SK-N-MC (cell line): Measurements from ENCODE around the gene PRKN.

ENCODE experiments used
- DNase-seq: peaks from one replicate; pipeline ENCODE4 v3.0.0-alpha.2; 2011; ENCODE audit warnings: low read depth, low spot score
- H3K27ac ChIP-seq: fragments of 200-600 bp; sonication (generic); 2 replicates; pipeline ENCODE4 v1.5.1; 2016; ENCODE audit warnings: mixed run types
- H3K36me3 ChIP-seq: fragments of 200-600 bp; sonication (generic); 2 replicates; pipeline ENCODE4 v1.6.1; 2017; ENCODE audit warnings: antibody characterized with exemption, low read length, mixed read lengths; ENCODE audit not compliant: insufficient read depth
- H3K4me3 ChIP-seq: fragments of 200-600 bp; sonication (generic); 2 replicates; pipeline ENCODE4 v1.5.1; 2016
- H3K9ac ChIP-seq: fragments of 200-600 bp; sonication (generic); 2 replicates; pipeline ENCODE4 v1.8.0; 2017; ENCODE audit warnings: mixed run types, mixed read lengths; ENCODE audit not compliant: insufficient read length
- H3K9me3 ChIP-seq: fragments of 200-600 bp; sonication (generic); 2 replicates; pipeline ENCODE4 v1.6.1; 2017; ENCODE audit warnings: low read depth, mild to moderate bottlenecking, antibody characterized with exemption, low read length, moderate library complexity, mixed read lengths
- EZH2 ChIP-seq: fragments of 200-600 bp; sonication (generic); IDR thresholded peaks from one replicate; pipeline ENCODE4 v1.6.1; 2017; ENCODE audit warnings: antibody characterized with exemption
- FOXP2 ChIP-seq: optimal IDR thresholded peaks from 2 replicates; pipeline ENCODE3; 2011; ENCODE audit warnings: mild to moderate bottlenecking, moderate library complexity; ENCODE audit not compliant: insufficient read depth; ENCODE audit errors: extremely low read length, control extremely low read depth
- POLR2AphosphoS5 ChIP-seq: IDR thresholded peaks from 2 replicates; pipeline ENCODE4 v1.6.1; 2012; ENCODE audit warnings: mild to moderate bottlenecking, low read depth, low read length, borderline replicate concordance

PRKN gene

DNA sequence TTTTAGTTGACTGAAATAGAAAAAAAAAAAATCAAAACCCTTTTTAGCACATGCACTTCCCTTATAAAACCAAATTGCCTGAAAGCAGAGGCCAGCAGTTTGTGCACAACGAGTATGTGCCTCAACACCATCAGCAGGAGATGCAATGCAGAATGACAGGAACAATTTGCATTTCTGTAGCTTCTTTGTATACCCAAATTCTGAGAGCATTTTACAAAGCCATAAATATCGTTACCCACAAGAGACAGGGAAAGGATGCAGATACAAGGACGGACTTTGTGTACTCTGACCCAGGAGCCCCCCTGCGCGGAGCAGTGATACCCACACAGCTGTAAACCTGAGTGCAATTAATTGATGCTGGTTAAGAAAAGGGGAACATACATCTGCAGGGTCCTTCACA, 285.6 kb downstream of the PRKN start:
- Histone ChIP-seq H3K9ac (no peak overlapping the region), H3K36me3 (no peaks in the 10 kb centered on the region), H3K9me3 (no peaks in the 10 kb centered on the region), H3K4me3 (no peak overlapping the region), H3K27ac (no peak overlapping the region)
- no peak for DNase-seq
- TF ChIP-seq POLR2AphosphoS5: no peak
- TF ChIP-seq EZH2: no peak
- no peak for TF ChIP-seq FOXP2

- H3K4me3 ChIP-seq: no peak overlapping the region
- TF ChIP-seq EZH2 (no peak), FOXP2 (no peak), POLR2AphosphoS5 (no peak)
- no peaks in the 10 kb centered on the region for H3K9me3 ChIP-seq
- no peak overlapping the region for H3K27ac ChIP-seq
- H3K36me3 ChIP-seq: no peaks in the 10 kb centered on the region
- DNase-seq: no peak
- H3K9ac ChIP-seq: no peak overlapping the region
Measured at GRCh38 chr6:162438980-162439379, 288.6 kb downstream of the PRKN start.

- Histone ChIP-seq H3K9ac (no peak overlapping the region), H3K9me3 (no peaks in the 10 kb centered on the region), H3K4me3 (no peak overlapping the region), H3K27ac (no peak overlapping the region), H3K36me3 (no peaks in the 10 kb centered on the region)
- no peak for DNase-seq
- TF ChIP-seq EZH2 (no peak), POLR2AphosphoS5 (no peak), FOXP2 (no peak)
Measured at GRCh38 chr6:162435071-162435470, 292.5 kb downstream of the PRKN start.

DNA sequence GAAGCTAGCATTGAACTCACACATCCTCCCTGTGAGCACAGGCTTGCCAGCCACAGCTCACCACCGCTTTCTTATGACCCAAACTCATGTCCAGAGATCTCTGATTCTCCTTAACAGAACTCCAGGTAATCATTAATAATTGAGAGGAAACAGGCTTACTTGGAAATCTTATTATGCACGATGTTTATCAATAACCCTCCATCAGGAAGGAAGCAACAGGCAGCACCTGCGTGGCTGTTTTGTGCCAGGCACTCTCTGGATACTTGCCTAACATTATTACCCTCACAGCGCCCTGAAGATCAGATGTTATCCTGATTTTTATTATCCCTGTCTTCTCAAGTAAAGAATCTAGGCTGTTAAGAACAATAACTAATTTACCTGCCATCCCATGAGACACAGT, 306.6 kb downstream of the PRKN start:
- no peaks in the 10 kb centered on the region for H3K36me3 ChIP-seq
- H3K9me3 ChIP-seq: no peaks in the 10 kb centered on the region
- no peak for DNase-seq
- H3K4me3 ChIP-seq: no peak overlapping the region
- TF ChIP-seq POLR2AphosphoS5: no peak
- no peak for TF ChIP-seq FOXP2
- TF ChIP-seq EZH2: no peak
- no peak overlapping the region for H3K9ac ChIP-seq
- H3K27ac ChIP-seq: no peak overlapping the region

GRCh38 chr6:162416831-162417537, 310.6 kb downstream of the PRKN start:
- no peak for DNase-seq
- Histone ChIP-seq H3K36me3 (no peaks in the 10 kb centered on the region), H3K9me3 (no peaks in the 10 kb centered on the region), H3K27ac (peak overlapping the region; percentile 34; the same call in 1 of the 2 replicates), H3K9ac (no peak overlapping the region), H3K4me3 (no peak overlapping the region)
- TF ChIP-seq EZH2: no peak
- no peak for TF ChIP-seq POLR2AphosphoS5
- no peak for TF ChIP-seq FOXP2

DNA sequence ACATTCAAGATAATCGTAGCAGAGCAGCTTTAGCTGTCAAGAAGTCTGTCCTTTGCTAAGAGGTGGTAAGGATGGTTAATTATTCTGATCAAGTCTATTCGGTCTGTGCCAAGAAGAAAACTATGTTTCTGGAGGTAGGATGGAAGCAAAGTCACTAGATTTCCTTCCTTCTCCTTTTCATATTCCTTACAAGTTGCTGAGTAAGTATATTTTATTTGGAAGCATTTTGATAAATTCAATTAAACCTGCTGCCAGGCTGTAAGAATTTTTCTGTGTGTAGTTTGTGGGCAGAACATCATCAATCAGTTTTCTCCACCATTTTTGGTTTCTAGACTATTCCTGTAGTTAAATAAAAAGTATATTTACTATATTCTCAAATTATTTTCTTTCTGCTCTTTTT, 311.3 kb downstream of the PRKN start:
- no peak overlapping the region for H3K4me3 ChIP-seq

GRCh38 chr6:162409741-162410691, 317.6 kb downstream of the PRKN start:
- DNase-seq: no peak
- TF ChIP-seq FOXP2 (no peak), EZH2 (no peak), POLR2AphosphoS5 (no peak)
- H3K27ac ChIP-seq: peak overlapping the region; percentile 71; the same call in 1 of the 2 replicates
- peak overlapping the region; percentile 29 for H3K4me3 ChIP-seq
- H3K36me3 ChIP-seq: no peaks in the 10 kb centered on the region
- no peaks in the 10 kb centered on the region for H3K9me3 ChIP-seq
- peak overlapping the region; percentile 33 for H3K9ac ChIP-seq

More for the DNA sequence above, 311.3 kb downstream of the PRKN start:
- peak overlapping the region; percentile 34; the same call in 1 of the 2 replicates for H3K27ac ChIP-seq
- no peak for DNase-seq
- H3K9me3 ChIP-seq: no peaks in the 10 kb centered on the region
- H3K36me3 ChIP-seq: no peaks in the 10 kb centered on the region
- TF ChIP-seq EZH2 (no peak), FOXP2 (no peak), POLR2AphosphoS5 (no peak)
- no peak overlapping the region for H3K9ac ChIP-seq

GRCh38 chr6:162408826-162409535, 318.6 kb downstream of the PRKN start:
- no peak overlapping the region for H3K9ac ChIP-seq
- DNase-seq: no peak
- TF ChIP-seq FOXP2 (no peak), EZH2 (no peak), POLR2AphosphoS5 (no peak)
- no peak overlapping the region for H3K4me3 ChIP-seq
- H3K36me3 ChIP-seq: no peaks in the 10 kb centered on the region
- H3K9me3 ChIP-seq: no peaks in the 10 kb centered on the region
- H3K27ac ChIP-seq: no peak overlapping the region; the same call in 1 of the 2 replicates
